ENCODE results near the gene MED13L. TPM values are rescaled to one million over a fixed set of nuclear protein-coding genes. Genes with fewer than 3 reads are reported as not detected.
A peak's percentile ranks its signal among the peaks of the same experiment; 100 is the strongest.

Gene MED13L
- total and polyA plus RNA-seq, 8 donors, result 92.4 to 123 (median 97.0) TPM

DNA sequence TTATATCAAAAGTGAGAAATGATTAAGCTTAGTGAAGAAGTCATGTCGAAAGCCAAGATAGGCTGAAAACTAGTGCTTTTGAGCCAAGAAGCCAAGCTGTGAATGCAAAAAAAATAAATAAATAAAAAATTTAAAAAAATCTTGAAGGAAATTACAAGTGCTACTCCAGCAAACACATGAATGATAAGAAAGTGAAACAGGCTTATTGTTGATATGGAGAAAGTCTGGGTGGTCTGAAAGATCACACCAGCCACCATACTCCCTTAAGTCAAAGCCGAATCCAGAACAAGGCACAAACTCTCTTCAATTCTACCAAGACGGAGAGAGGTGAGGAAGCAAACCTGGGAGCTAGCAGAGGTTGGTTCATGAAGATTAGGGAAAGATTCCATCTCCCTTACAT, 49.7 kb downstream of the MED13L start:
- TF ChIP-seq, protein P1, sequence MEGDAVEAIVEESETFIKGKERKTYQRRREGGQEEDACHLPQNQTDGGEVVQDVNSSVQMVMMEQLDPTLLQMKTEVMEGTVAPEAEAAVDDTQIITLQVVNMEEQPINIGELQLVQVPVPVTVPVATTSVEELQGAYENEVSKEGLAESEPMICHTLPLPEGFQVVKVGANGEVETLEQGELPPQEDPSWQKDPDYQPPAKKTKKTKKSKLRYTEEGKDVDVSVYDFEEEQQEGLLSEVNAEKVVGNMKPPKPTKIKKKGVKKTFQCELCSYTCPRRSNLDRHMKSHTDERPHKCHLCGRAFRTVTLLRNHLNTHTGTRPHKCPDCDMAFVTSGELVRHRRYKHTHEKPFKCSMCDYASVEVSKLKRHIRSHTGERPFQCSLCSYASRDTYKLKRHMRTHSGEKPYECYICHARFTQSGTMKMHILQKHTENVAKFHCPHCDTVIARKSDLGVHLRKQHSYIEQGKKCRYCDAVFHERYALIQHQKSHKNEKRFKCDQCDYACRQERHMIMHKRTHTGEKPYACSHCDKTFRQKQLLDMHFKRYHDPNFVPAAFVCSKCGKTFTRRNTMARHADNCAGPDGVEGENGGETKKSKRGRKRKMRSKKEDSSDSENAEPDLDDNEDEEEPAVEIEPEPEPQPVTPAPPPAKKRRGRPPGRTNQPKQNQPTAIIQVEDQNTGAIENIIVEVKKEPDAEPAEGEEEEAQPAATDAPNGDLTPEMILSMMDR (IDR thresholded peaks at IDR 0.05), result no peak
- Histone ChIP-seq H3K27ac (no peak overlapping the region), H3K4me1 (peaks cover 0 to 13% of the 10 kb centered on the region in 2 donors), H3K9me3 (no peaks in the 10 kb centered on the region), H3K27me3 (no peaks in the 10 kb centered on the region), H3K4me3 (no peak overlapping the region), H3K36me3 (no peaks in the 10 kb centered on the region)
- ATAC-seq (no peak), DNase-seq (no peak)
- intact Hi-C loops (cut with DNase I), result no loop called here

DNA sequence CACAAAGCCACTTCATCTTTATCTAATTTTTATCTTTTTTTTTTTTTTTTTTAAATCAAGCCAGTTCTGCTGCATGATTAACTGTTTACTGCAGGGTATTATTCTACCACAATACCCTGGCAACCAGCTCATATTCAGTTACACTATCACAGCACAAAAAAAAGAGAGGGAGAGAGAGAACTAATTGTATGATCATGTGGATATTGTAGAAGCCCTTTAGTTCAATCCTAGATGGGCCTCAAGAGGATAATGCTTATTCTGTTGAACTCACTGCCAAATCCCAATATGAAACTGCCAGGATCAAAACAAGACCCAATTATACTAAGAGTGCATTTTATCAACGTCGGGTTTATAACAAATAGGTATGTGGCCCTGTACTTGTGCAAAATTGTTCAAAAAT, 51.5 kb downstream of the MED13L start:
- H3K36me3 ChIP-seq, result no peaks in the 10 kb centered on the region
- H3K27me3 ChIP-seq, result no peaks in the 10 kb centered on the region
- H3K27ac ChIP-seq, result no peak overlapping the region
- TF ChIP-seq, protein P1 (IDR thresholded peaks at IDR 0.05), result no peak
- no peak overlapping the region for H3K4me3 ChIP-seq
- DNase-seq (no peak), ATAC-seq (no peak)
- H3K9me3 ChIP-seq, result no peaks in the 10 kb centered on the region
- H3K4me1 ChIP-seq, result peaks cover 0 to 9% of the 10 kb centered on the region in 2 donors
- intact Hi-C loops (cut with DNase I), result no loop called here

DNA sequence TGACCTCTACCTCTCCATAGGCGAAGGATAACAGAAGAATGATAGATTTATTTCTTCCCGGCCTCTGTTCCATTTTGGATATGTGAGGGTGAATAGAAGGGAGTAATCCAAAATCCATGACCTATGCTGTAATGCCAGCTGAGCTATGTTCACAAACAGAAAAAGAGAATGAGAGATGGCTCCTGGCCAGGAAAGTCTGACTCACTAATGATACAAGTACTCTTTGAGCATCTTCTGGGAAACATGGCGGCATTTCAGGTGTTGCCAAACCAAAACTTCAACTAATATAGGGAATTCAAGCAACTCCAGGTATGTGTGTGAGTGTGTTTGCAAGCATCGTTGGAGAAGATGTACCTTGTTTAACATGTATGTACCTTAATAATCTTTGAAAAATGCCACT, 55.1 kb downstream of the MED13L start:
- TF ChIP-seq, protein P1 (IDR thresholded peaks at IDR 0.05), result no peak
- Histone ChIP-seq H3K27me3 (no peaks in the 10 kb centered on the region), H3K4me1 (peaks cover 10 to 23% of the 10 kb centered on the region in 2 donors), H3K9me3 (no peaks in the 10 kb centered on the region), H3K4me3 (no peak overlapping the region), H3K27ac (peak overlapping the region in 1 of 2 donors; percentile 39), H3K36me3 (no peaks in the 10 kb centered on the region)
- ATAC-seq (peak; percentile 74), DNase-seq (peak in 3 of 4 donors; percentile 51 to 87 (median 79))
- intact Hi-C loops (cut with DNase I), result no loop called here

DNA sequence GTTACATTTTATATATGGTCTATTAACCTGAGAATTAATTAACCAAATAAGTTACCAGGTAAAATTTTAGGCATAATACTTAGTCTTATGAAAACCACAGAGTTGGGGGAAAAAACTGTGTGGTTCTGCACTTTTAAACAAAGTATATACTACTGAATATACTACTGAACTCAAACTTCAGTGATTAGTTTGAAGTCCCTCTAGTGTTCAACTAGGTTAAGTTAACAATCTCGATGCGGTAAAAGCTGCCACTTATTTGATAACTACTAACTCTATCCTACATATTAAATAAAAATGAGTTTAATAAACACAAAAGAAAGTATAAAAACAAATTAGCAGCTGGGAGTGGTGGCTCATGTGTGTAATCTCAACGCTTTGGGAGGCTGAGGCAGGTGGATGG, 56.7 kb downstream of the MED13L start:
- Histone ChIP-seq H3K4me3 (no peak overlapping the region), H3K27me3 (no peaks in the 10 kb centered on the region), H3K4me1 (peaks cover 10 to 23% of the 10 kb centered on the region in 2 donors), H3K27ac (no peak overlapping the region), H3K9me3 (no peaks in the 10 kb centered on the region), H3K36me3 (no peaks in the 10 kb centered on the region)
- TF ChIP-seq, protein P1 (IDR thresholded peaks at IDR 0.05), result no peak
- ATAC-seq, result no peak
- no peak for DNase-seq
- intact Hi-C loops (cut with DNase I), result no loop called here

DNA sequence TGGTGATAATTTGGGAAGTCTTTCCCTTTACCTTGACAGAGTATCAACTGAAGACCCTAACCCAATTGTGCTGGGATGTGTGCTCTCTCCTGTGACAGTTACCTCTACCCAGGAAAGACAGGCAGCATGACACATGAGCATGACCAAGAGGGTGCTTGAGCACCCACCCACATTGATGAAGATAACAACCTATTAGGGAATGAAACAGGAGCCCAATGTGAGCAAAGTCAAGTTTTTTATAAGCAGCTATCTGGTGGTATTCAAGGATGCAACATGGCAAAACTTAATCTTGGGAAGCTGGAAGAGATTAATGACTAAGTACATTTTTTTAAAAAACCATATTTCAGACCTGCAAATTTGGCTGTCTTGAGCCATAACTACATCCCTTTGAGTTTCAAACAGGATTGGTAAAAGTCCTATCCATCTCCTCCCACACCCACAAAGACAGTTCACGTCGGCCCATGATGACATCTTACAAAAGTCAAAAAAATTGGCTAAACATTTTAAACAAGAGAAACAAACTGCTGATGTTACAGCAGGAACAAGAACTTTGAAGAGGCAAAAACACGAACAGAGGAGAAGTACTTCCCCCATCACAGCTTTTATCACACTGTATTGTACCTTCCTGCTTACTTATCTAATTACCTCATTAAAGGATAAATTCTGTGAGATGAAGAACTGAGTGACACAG, 60.3 kb downstream of the MED13L start:
- intact Hi-C loops (cut with DNase I), result no loop called here
- H3K4me1 ChIP-seq, result peaks cover 20 to 38% of the 10 kb centered on the region in 2 donors
- H3K36me3 ChIP-seq, result no peaks in the 10 kb centered on the region
- no peaks in the 10 kb centered on the region for H3K27me3 ChIP-seq
- TF ChIP-seq, protein P1 (IDR thresholded peaks at IDR 0.05), result no peak
- H3K9me3 ChIP-seq, result no peaks in the 10 kb centered on the region
- H3K4me3 ChIP-seq, result no peak overlapping the region
- ATAC-seq, result no peak
- no peak for DNase-seq
- no peak overlapping the region for H3K27ac ChIP-seq

All from left lung (tissue), 10 donors.